ENCODE measurements around the gene KIFAP3.

- no peak for TF ChIP-seq CTCF (IDR thresholded peaks at IDR 0.05)
- no peak for TF ChIP-seq POLR2A (IDR thresholded peaks at IDR 0.05)
Measured at GRCh38 chr1:170086399-170087032, 12.0 kb upstream of the KIFAP3 start.

All from thyroid gland (tissue), 4 donors.